AG04450 (cell line): Measurements from ENCODE around the gene MS4A6A. TPM values are rescaled to one million over a fixed set of nuclear protein-coding genes. Genes with fewer than 3 reads are reported as not detected.
A peak's percentile ranks its signal among the peaks of the same experiment; 100 is the strongest.
"Not testable (repeated sequence)": the region's sequence is repeated elsewhere in the genome, so short reads cannot be mapped to it uniquely, and the experiment has no call there.

Source experiments
- CTCF ChIA-PET: fragments of 300-600, 350-600 bp; formaldehyde crosslinking; extraction: SDS; loops from one replicate; lab custom pipeline; 2022; ENCODE audit warnings: antibody characterized with exemption, inconsistent platforms; lab: Charles Lee
- POLR2A ChIA-PET: fragments of 350-600 bp; formaldehyde crosslinking; extraction: SDS; loops from one replicate; lab custom pipeline; 2021; ENCODE audit warnings: antibody characterized with exemption, inconsistent platforms; lab: Yijun Ruan, JAX
- DNase-seq: peaks from one replicate; pipeline ENCODE4 v3.0.0-alpha.2; 2011; ENCODE audit warnings: low read depth, low spot score
- H3K27ac ChIP-seq: one replicate; pipeline ENCODE4 v1.5.1; 2012; ENCODE audit warnings: low read depth, low read length, control low read depth
- H3K27me3 ChIP-seq: one replicate; pipeline ENCODE4 v1.6.0; 2012; ENCODE audit warnings: low read length; ENCODE audit not compliant: control insufficient read depth, insufficient read depth
- H3K4me3 ChIP-seq: 2 replicates; pipeline ENCODE4 v1.5.1; 2011; ENCODE audit warnings: mild to moderate bottlenecking, low read depth, low read length, control low read depth
- H3K9me3 ChIP-seq: 2 replicates; pipeline ENCODE4 v1.5.1; 2012; ENCODE audit warnings: low read length; ENCODE audit not compliant: control insufficient read depth, insufficient read depth
- CTCF ChIP-seq: IDR thresholded peaks from 2 replicates; pipeline ENCODE4 v1.5.1; 2011; ENCODE audit warnings: low read depth, low read length, control low read depth, inconsistent platforms
- polyA plus RNA-seq: library from polyadenylated mRNA; depleted of rRNA; stranded (reverse); fragments of >200 nt; gene quantifications from 2 replicates; pipeline ENCODE4 v1.2.3, GENCODE V29; 2011

MS4A6A gene
- polyA plus RNA-seq, 1 experiment: not detected

GRCh38 chr11:60195923-60196368 is 13.1 kb upstream of the MS4A6A start:
- Histone ChIP-seq H3K27ac (no peak overlapping the region), H3K9me3 (no peaks in the 10 kb centered on the region; the same call in 1 of the 2 replicates), H3K4me3 (no peak overlapping the region), H3K27me3 (no peaks in the 10 kb centered on the region)
- ChIA-PET CTCF (no interaction called here), POLR2A (no interaction called here)
- no peak for DNase-seq
- no peak for TF ChIP-seq CTCF

GRCh38 chr11:60194511-60194910 is 11.6 kb upstream of the MS4A6A start:
- ChIA-PET CTCF (no interaction called here), POLR2A (no interaction called here)
- DNase-seq: no peak
- Histone ChIP-seq H3K27me3 (no peaks in the 10 kb centered on the region), H3K4me3 (no peak overlapping the region), H3K27ac (no peak overlapping the region), H3K9me3 (no peaks in the 10 kb centered on the region; the same call in 1 of the 2 replicates)
- TF ChIP-seq CTCF: no peak

- no peak overlapping the region for H3K27ac ChIP-seq
- DNase-seq: no peak
- no peaks in the 10 kb centered on the region for H3K27me3 ChIP-seq
- no peak overlapping the region for H3K4me3 ChIP-seq
- TF ChIP-seq CTCF: peak; percentile 59
- no peaks in the 10 kb centered on the region; the same call in 1 of the 2 replicates for H3K9me3 ChIP-seq
- CTCF ChIA-PET: no interaction called here
- POLR2A ChIA-PET: no interaction called here
Observed at GRCh38 chr11:60193687-60194433, 11.0 kb upstream of the MS4A6A start.

- DNase-seq, CTCF ChIA-PET, H3K27me3 ChIP-seq, H3K27ac ChIP-seq, POLR2A ChIA-PET, H3K4me3 ChIP-seq, H3K9me3 ChIP-seq: not testable (repeated sequence)
Observed at GRCh38 chr11:60192564-60192963, 9.7 kb upstream of the MS4A6A start.

- CTCF ChIA-PET: not testable (repeated sequence)
Observed at GRCh38 chr11:60188481-60188880, 5.6 kb upstream of the MS4A6A start.

GRCh38 chr11:60186128-60186527 is 3.2 kb upstream of the MS4A6A start:
- H3K9me3 ChIP-seq, CTCF ChIA-PET, H3K4me3 ChIP-seq, H3K27me3 ChIP-seq, POLR2A ChIA-PET, H3K27ac ChIP-seq, DNase-seq: not testable (repeated sequence)

More at GRCh38 chr11:60188481-60188880, 5.6 kb upstream of the MS4A6A start:
- DNase-seq, H3K27ac ChIP-seq, H3K27me3 ChIP-seq, POLR2A ChIA-PET, H3K9me3 ChIP-seq, H3K4me3 ChIP-seq: not testable (repeated sequence)

- DNase-seq, H3K27ac ChIP-seq, H3K27me3 ChIP-seq, POLR2A ChIA-PET, H3K9me3 ChIP-seq, CTCF ChIA-PET, H3K4me3 ChIP-seq: not testable (repeated sequence)
Observed at GRCh38 chr11:60185512-60185827, 2.6 kb upstream of the MS4A6A start.
